Ishikawa (cell line): ENCODE measurements around the gene CRTC2.

ENCODE experiments used
- EP300 ChIP-seq: IDR thresholded peaks from 2 replicates; pipeline ENCODE4 v1.6.1; 2012; ENCODE audit warnings: borderline replicate concordance
- RAD21 ChIP-seq: IDR thresholded peaks from 2 replicates; pipeline ENCODE4 v1.6.1; 2012; ENCODE audit warnings: low read depth
- USF1 ChIP-seq: IDR thresholded peaks from 2 replicates; pipeline ENCODE4 v1.6.1; 2012
- TF ChIP-seq, protein P1 (sequence below): IDR thresholded peaks from 2 replicates; pipeline ENCODE4 v1.6.1; 2012

GRCh38 chr1:153957744-153958110, 685 bp downstream of the CRTC2 start:
- TF ChIP-seq USF1 (no peak), EP300 (no peak), RAD21 (no peak)
- TF ChIP-seq, protein P1, sequence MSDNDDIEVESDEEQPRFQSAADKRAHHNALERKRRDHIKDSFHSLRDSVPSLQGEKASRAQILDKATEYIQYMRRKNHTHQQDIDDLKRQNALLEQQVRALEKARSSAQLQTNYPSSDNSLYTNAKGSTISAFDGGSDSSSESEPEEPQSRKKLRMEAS = no peak
